HG03064 (cell line): ENCODE measurements around the gene WIF1.

Experiments used
- ATAC-seq: cut with Tn5 transposase; IDR thresholded peaks from one replicate; pipeline ENCODE4 v1.9.1; 2021; ENCODE audit warnings: low read depth; ENCODE audit not compliant: unreplicated experiment

The WIF1 gene

GRCh38 chr12:65123435-65124063, 2.4 kb upstream of the WIF1 start:
- ATAC-seq, result no peak

- ATAC-seq, result no peak
These were observed 1.6 kb upstream of the WIF1 start for GRCh38 chr12:65122703-65123102.

- ATAC-seq, result no peak
These were observed 908 bp upstream of the WIF1 start for GRCh38 chr12:65121956-65122469.

GRCh38 chr12:65119063-65119462, 2.0 kb downstream of the WIF1 start:
- no peak for ATAC-seq

- ATAC-seq, result no peak
These were observed 7.5 kb downstream of the WIF1 start for GRCh38 chr12:65113621-65114035.

- ATAC-seq, result no peak
These were observed 14.2 kb downstream of the WIF1 start for GRCh38 chr12:65106948-65107347.

- no peak for ATAC-seq
These were observed 21.0 kb downstream of the WIF1 start for GRCh38 chr12:65100140-65100539.

GRCh38 chr12:65099182-65099581, 21.9 kb downstream of the WIF1 start:
- ATAC-seq, result no peak

- ATAC-seq, result no peak
These were observed 22.7 kb downstream of the WIF1 start for GRCh38 chr12:65098364-65098763.

GRCh38 chr12:65094722-65095121, 26.4 kb downstream of the WIF1 start:
- no peak for ATAC-seq

- no peak for ATAC-seq
These were observed 27.5 kb downstream of the WIF1 start for GRCh38 chr12:65093606-65094005.

- no peak for ATAC-seq
These were observed 30.6 kb downstream of the WIF1 start for GRCh38 chr12:65090461-65090860.

- no peak for ATAC-seq
These were observed 34.9 kb downstream of the WIF1 start for GRCh38 chr12:65086236-65086635.

- no peak for ATAC-seq
These were observed 36.5 kb downstream of the WIF1 start for GRCh38 chr12:65084579-65084978.

GRCh38 chr12:65083581-65083980, 37.5 kb downstream of the WIF1 start:
- no peak for ATAC-seq

- ATAC-seq, result no peak
These were observed 38.7 kb downstream of the WIF1 start for GRCh38 chr12:65082406-65082805.

GRCh38 chr12:65081496-65081895, 39.6 kb downstream of the WIF1 start:
- ATAC-seq, result no peak

GRCh38 chr12:65074932-65075331, 46.2 kb downstream of the WIF1 start:
- ATAC-seq, result no peak

- ATAC-seq, result no peak
These were observed 51.8 kb downstream of the WIF1 start for GRCh38 chr12:65069336-65069735.

GRCh38 chr12:65067383-65067782, 53.7 kb downstream of the WIF1 start:
- no peak for ATAC-seq

- ATAC-seq, result no peak
These were observed 65.2 kb downstream of the WIF1 start for GRCh38 chr12:65055859-65056258.

- ATAC-seq, result no peak
These were observed 69.9 kb downstream of the WIF1 start for GRCh38 chr12:65051218-65051617.

- no peak for ATAC-seq
These were observed 75.8 kb downstream of the WIF1 start for GRCh38 chr12:65045269-65045668.
